Stimulated activated CD4-positive, alpha-beta T cell treated with anti-CD3 and anti-CD28 coated beads, TNF-alpha, amount 100 ng/mL, for 48 hours (primary cell): Measurements from ENCODE around the gene ANKRD30B.
"Not testable (repeated sequence)": the region's sequence is repeated elsewhere in the genome, so short reads cannot be mapped to it uniquely, and the experiment has no call there.

Experiments
- DNase-seq, 3 donors: peaks; one replicate each; pipeline ENCODE4 v3.0.0-alpha.2; 2020; ENCODE audit warnings: low read depth in 3 of 3

The ANKRD30B gene, protein sequence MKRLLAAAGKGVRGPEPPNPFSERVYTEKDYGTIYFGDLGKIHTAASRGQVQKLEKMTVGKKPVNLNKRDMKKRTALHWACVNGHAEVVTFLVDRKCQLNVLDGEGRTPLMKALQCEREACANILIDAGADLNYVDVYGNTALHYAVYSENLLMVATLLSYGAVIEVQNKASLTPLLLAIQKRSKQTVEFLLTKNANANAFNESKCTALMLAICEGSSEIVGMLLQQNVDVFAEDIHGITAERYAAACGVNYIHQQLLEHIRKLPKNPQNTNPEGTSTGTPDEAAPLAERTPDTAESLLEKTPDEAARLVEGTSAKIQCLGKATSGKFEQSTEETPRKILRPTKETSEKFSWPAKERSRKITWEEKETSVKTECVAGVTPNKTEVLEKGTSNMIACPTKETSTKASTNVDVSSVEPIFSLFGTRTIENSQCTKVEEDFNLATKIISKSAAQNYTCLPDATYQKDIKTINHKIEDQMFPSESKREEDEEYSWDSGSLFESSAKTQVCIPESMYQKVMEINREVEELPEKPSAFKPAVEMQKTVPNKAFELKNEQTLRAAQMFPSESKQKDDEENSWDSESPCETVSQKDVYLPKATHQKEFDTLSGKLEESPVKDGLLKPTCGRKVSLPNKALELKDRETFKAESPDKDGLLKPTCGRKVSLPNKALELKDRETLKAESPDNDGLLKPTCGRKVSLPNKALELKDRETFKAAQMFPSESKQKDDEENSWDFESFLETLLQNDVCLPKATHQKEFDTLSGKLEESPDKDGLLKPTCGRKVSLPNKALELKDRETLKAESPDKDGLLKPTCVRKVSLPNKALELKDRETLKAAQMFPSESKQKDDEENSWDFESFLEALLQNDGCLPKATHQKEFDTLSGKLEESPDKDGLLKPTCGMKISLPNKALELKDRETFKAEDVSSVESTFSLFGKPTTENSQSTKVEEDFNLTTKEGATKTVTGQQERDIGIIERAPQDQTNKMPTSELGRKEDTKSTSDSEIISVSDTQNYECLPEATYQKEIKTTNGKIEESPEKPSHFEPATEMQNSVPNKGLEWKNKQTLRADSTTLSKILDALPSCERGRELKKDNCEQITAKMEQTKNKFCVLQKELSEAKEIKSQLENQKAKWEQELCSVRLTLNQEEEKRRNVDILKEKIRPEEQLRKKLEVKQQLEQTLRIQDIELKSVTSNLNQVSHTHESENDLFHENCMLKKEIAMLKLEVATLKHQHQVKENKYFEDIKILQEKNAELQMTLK (N-terminal part only)

DNA sequence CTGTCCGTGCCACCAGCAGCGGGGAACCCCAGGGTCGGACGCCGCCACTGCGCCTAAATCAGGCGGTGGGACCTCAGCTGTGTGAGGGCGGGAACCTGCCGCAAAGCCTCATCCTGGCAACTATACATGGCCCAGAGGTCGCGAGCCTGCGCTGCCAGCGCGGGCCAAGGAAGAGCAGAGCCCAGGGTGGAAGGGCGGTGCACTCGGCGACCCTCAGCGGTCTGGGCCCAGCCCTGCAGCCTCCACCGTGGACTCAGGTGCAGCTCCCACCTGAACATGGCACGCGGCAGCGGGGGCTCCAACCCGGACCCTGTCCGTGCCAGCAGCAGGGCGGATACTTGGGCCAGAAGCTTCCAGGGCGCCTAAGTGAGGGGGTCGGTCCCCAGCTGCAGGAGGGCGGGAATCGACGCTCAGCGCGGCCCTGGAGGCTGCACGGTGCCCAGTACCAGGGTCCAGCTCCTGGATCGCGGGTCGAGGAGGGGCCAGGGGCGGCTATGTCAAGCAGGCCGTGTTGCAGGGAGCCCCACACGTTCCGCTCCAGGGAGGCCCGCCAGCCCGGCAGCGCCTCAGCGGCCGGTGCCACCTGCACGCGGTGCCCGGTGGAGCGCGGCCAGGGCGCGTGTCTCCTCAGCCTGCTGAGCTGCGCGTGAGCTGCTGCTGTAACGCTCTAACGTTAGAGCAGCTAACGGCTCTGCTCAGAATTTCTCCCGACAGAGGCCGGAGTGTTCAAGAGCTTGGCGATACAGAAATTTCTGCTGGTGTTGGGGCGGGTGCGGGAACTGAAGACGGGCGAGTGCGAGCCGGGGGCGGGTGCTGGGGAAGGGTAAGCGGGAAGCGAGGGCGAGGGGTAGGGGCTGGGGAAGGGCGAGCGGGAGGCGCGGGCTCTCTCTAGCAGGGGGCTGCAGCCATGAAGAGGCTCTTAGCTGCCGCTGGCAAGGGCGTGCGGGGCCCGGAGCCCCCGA lies at the start of gene ANKRD30B:
TSS of gene ANKRD30B (plus strand) at position 660 of the 962 bp plus-strand sequence. CDS start at position 908, 248 bp downstream.
- DNase-seq = no peak

DNA sequence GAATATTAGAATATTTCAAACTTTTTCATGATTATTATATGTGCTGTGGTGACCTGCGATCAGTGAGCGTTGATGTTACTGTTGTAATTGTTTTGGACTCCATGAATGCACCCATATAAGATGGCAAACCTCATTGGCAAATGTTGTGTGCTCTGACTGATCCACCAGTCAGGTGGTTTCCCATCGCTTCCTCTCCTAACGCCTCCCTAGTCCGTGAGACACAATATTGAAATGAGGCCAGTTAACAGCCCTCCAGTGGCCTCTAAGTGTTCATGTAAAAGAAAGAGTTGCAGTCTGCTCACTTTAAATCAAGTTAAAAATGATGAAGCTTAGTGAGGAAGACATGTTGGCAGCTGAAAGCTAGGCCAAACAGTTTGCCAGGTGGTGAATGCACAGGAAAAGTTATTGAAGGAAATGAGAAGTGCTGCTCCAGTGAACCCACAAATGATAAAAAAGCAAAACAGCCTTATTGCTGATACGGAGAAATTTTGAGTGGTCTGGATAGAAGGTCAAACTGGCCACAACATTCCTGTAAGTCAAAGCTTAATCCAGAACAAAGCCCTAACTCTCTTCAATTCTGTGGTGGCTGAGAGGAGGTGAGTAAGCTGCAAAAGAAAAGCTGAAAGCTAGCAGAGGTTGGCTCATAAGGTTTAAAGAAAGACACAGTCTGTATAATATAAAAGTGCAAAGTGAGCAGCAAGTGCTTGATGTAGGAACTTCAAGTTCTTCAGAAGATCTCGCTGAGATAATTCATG lies 46.5 kb upstream of the ANKRD30B start:
- not testable (repeated sequence) for DNase-seq

DNA sequence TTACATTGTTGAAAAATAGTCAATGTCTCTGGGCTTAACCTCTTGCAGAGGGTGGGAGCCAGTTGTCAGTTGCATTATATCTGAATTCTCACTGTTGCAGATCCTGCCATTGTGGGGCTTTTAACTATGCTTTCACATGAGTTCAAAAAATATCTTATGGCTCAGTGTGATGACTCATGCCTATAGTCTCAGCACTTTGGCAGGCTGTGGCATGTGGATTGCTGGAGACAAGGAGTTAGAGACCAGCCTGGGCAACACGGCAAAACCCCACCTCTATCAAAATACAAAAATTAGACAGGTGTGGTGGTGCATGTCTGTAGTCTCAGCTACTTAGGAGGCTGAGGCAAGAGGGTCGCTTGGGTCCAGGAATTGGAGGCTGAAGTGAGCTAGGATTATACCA lies 38.2 kb upstream of the ANKRD30B start:
- DNase-seq = not testable (repeated sequence)

DNA sequence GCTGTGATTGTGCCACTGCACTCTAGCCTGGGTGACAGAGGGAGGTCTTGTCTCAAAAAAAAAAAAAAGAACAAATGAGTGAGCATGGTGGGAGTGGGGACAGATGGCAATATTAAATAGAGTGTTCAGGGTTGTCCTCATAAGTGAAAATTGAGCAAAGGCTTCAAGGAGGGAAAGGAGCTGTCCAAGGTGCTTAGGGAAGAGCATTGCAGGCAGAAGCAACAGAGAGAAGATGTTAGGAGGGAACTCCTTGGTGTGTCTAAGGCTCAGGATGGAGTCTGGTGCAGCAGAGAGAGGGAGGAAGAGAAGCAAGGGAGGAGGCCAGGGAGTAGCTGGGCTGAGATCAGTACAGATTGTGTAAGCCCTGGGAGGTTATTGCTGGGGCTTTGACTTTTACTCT lies 26.4 kb upstream of the ANKRD30B start:
- not testable (repeated sequence) for DNase-seq

DNA sequence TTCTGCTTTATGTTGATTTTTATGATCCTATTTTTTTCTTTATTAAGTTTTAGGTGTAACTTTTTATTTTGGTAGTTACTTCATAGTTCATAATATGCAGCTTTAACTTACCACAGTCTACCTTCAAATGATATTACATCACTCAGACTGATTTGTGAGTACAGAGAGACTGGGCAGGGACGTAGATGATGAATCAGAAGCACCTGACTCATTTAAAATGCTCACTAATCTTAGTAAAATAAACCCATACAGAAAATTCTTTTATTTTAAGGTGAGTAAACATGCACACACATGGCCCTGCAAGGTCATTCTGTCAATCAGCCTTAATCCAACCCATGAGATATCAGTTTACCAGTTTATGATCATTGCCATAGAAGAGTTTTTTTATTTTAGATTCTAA lies 8.9 kb upstream of the ANKRD30B start:
- not testable (repeated sequence) for DNase-seq

DNA sequence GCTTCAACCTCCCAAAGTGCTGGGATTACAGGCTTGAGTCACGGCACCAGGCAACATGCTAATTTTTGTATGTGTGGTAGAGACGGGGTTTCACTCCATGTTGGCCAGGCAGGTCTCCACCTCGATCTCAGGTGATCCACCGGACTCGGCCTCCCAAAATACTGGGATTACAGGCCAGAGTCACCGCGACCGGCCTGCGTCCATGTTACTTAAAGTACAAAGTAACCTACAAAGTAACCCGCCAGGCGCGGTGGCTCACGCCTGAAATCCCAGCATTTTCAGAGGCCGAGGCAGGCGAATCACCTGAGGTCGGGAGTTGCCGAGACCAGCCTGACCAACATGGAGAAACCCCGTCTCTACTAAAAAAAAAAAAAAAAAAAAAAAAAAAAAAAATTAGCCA lies 1.1 kb upstream of the ANKRD30B start:
- DNase-seq = no peak

DNA sequence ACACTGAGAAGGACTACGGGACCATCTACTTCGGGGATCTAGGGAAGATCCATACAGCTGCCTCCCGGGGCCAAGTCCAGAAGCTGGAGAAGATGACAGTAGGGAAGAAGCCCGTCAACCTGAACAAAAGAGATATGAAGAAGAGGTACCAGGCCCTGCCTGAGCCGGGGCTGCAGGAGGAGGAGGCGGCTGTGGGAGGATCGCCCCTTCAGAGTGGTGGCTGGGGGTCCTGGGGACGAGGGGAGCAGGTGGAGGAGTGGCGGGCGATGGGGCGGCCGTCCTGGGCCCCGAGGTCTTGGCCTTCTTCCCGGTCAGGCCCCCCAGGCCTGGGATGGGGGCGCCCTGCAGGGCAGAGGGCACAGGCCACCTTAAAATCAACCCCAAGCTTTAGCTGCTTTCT lies 524 bp downstream of the ANKRD30B start:
- no peak for DNase-seq

DNA sequence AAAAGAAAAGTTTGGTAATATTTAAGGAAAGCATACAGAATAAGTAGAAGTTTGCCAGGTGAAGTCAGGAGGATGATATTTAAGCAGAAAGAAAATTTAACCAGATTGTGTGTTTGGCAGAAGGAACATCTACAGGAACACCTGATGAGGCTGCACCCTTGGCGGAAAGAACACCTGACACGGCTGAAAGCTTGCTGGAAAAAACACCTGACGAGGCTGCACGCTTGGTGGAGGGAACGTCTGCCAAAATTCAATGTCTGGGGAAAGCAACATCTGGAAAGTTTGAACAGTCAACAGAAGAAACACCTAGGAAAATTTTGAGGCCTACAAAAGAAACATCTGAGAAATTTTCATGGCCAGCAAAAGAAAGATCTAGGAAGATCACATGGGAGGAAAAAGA lies 15.6 kb downstream of the ANKRD30B start:
- DNase-seq = not testable (repeated sequence)

DNA sequence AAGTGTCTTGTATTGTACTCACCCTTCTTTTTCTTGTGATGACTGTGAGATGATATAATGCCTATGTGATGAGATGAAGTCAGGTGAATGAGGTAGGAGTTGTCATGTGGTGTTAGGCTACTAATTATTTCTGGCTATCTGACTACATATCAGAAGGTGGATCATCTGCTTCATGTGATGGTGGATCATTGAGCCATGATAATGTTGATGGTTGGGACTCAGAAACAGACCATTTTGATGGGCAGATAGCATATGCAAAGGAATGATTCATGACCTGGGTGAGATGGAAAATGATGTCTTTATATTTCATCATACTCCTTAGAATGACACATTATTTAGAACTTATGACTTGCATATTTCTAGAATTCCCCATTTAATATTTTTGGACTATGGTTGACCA lies 19.5 kb downstream of the ANKRD30B start:
- DNase-seq = no peak

DNA sequence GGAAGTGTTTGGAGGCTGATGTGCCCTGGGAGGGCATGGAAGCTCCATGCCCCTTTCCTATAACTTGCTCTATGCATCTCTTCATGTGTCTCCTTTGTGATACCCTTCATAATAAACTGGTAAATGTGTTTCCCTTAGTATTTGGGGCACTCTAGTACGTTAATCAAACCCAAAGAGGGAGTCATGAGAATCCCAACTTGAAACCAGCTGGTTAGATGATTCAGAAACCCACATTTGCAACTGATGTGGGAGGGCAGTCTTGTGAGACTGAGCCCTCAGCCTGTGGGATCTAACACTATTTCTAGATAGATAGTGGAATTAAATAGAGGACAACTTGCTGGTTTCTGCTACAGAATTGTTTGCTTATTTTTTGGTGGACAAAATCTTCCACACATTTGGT lies 20.3 kb downstream of the ANKRD30B start:
- DNase-seq = no peak

DNA sequence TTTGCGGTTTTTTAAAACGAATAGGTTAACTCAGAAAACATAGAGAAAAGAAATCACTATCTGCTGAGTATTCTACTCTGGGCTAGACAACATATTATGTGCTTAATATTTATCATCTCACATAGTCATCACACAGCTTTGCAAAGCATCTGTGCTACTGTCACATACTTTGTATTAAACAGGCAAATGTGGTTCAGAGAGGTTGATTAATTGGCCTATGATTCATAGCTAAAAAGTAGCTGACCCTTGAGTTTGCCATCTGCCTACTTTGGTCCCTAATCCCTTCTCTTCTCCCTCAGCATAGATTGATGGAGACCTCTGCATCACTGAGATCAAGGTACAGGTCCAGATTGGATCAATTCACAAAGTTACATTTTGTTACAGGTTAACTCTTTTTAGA lies 21.4 kb downstream of the ANKRD30B start:
- DNase-seq = no peak

DNA sequence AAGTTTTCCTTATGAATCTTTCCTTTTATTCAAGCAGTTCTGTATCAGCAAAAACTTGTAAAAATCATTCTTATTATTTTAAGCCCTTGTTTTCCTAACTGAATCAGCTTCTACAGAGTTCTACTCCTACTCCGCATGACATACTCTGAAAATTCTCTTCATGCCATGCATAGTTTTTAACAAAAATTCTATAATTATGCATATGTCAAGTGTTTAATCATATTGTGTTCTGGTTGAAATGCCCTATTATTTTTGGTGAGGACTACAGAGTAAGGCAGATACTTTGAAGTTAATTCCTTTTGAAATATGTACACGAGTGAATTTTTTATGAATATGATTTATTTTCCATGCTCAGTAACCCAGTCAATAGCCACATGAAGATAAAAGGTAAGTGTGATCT lies 28.8 kb downstream of the ANKRD30B start:
- no peak for DNase-seq

DNA sequence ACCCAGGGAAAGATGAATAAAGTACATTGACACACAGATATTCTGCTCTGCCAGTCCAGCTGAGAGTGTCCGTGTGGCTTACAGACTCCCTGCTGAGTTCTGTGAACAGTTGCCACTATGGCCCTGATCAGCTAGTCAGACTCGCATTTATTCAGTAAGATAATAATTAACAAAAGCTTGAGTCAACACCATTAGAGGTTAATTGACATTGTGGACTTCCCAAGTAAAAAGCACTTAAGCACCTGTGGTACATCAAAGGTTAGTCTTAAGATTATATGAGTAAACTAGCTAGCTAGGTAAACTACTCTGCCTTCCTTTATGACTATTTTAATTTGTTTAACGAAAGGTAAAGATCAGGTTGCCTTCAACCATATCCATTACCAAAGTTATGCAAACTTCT lies 33.7 kb downstream of the ANKRD30B start:
- no peak for DNase-seq

DNA sequence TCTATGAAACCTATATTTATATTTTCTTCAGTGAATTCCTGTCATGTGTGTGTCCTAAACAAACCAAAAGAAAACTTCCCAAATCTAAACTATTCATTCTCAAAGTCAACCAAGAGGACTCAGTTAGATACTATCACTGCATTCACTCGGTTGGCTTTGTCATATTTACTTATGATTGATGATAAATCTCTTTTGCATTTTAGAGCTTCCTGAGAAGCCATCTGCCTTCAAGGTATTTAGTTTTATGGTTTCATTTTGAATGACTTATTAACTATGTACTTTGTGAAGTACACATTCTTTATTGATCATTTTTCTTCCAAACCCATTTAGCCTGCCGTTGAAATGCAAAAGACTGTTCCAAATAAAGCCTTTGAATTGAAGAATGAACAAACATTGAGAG lies 36.2 kb downstream of the ANKRD30B start:
- no peak for DNase-seq

DNA sequence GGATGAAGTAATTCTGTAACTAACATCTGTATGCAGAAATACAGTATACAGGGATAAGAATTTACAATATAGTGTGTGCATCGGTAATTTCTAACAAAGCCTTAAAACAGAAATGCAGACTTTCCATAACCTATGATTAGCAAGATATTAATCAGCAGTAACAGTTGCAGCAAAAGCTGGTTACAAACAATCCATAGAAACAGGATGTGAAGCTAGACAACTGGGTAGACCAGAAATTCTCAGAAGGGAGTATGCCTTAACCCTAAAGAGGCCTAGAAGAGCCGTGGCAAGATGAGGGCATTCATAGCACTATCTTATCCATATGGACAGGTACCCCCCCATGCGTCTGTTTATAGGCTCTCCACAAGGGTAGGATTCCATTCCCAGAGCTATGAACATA lies 48.9 kb downstream of the ANKRD30B start:
- DNase-seq = not testable (repeated sequence)

DNA sequence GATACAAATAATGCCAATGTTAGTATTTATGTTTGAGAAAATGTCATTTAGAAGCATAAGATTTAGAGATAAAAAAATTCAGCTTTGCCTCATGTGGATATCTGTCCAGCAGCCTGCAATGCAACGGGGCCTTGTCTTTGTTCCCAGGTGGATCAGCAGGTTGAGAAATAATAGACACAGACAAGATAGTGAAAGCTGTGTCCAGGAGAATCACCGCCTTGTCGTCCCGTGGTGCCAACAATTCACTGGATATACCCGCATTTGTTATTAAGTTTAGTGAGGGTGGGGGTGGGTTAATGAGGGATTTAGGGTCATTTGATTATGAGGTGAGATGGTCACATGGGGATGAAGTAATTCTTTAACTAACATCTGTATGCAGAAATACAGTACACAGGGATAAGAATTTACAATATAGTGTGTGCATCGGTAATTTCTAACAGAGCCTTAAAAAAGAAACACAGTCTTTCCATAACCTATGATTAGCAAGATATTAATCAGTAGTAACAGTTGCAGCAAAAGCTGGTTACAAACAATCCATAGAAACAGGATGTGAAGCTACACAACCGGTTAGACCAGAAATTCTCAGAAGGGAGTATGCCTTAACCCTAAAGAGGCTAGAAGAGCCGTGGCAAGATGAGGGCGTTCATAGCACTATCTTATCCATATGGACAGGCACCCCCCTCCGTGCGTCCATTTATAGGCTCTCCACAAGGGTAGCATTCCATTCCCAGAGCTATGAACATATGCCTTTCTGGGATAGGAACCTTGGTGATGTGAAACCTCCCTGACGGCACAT lies 50.2 kb downstream of the ANKRD30B start:
- not testable (repeated sequence) for DNase-seq

DNA sequence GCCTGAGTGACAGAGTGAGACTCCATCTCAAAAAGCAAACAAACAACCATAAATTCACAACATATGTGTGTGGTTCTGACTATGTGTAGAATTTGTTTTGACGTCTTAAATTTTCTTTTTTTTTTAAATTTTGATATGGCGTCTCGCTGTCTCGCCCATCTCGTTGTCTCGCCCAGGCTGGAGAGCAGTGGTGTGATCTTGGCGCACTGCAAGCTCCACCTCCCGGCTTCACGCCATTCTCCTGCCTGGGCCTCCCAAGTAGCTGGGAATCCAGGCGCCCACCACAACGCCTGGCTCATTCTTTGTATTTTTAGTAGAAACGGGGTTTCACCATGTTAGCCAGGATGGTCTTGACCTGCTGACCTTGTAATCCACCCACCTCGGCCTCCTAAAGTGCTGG lies 63.1 kb downstream of the ANKRD30B start:
- DNase-seq = not testable (repeated sequence)

DNA sequence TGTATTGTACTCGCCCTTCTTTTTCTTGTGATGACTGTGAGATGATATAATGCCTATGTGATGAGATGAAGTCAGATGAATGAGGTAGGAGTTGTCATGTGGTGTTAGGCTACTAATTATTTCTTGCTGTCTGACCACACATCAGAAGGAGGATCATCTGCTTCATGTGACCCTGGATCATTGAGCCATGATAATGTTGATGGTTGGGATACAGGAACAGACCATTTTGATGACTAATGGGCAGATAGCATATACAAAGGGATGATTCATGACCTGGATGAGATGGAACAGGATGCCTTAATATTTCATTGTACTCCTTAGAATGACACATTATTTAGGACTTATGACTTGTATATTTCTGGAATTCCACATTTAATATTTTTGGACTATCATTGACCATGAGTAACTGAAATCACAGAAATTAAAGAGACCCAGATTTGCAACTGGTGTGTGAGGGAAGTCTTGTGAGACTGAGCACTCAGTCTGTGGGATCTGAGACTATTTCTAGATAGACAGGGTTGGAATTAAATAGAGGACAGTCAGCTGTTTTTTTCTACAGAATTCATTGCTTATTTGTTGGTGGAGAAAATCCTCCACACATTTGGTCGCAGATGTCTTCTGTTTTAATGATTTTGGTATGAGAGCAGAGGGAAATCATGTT lies 79.1 kb downstream of the ANKRD30B start:
- DNase-seq = not testable (repeated sequence)

DNA sequence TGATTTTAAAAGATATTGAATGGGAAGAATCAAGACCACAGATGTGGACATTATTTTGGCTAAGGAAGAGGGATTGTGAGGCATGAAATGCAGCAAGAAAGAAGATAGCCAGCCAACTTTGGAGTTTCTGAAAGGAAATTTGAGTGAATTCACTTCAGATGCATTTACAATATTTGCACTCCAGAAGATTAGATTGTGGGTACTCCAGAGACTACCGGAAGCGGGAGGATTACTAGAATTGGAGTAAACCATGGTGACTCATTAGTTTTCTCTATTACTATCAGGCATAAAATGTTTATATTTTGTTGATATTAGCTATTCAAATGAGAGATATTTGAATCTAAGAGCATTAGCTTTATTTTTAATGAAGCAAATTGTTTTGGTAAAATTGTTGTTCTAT lies 93.6 kb downstream of the ANKRD30B start:
- not testable (repeated sequence) for DNase-seq
